Hepatocyte (in vitro differentiated cells): ENCODE data around the gene RUNX1. TPM values are rescaled to one million over a fixed set of nuclear protein-coding genes. Genes with fewer than 3 reads are reported as not detected.

Experiments used
- DNase-seq: peaks from one replicate; pipeline ENCODE4 v3.0.0-alpha.2; 2016; ENCODE audit warnings: low spot score
- H2AFZ ChIP-seq: fragments of 200-600 bp; sonication (generic); 2 replicates; pipeline ENCODE4 v1.6.0; 2016; ENCODE audit warnings: antibody characterized with exemption, mild to moderate bottlenecking
- H3K27ac ChIP-seq: fragments of 200-600 bp; sonication (generic); 2 replicates; pipeline ENCODE4 v1.5.1; 2016; ENCODE audit warnings: mild to moderate bottlenecking
- H3K27me3 ChIP-seq: fragments of 200-600 bp; sonication (generic); 2 replicates; pipeline ENCODE4 v1.6.1; 2016
- H3K36me3 ChIP-seq: fragments of 200-600 bp; sonication (generic); replicated peaks from 2 replicates; pipeline ENCODE4 v1.5.1; 2016; ENCODE audit warnings: low read depth; ENCODE audit not compliant: insufficient read depth
- H3K4me1 ChIP-seq: fragments of 200-600 bp; sonication (generic); 2 replicates; pipeline ENCODE4 v1.5.1; 2016; ENCODE audit warnings: mild to moderate bottlenecking, moderate library complexity; ENCODE audit not compliant: insufficient read depth
- H3K4me2 ChIP-seq: fragments of 200-600 bp; sonication (generic); 2 replicates; pipeline ENCODE4 v1.6.0; 2016
- H3K4me3 ChIP-seq: fragments of 200-600 bp; sonication (generic); 2 replicates; pipeline ENCODE4 v1.5.1; 2016; ENCODE audit warnings: mild to moderate bottlenecking
- H3K79me2 ChIP-seq: fragments of 200-600 bp; sonication (generic); 2 replicates; pipeline ENCODE4 v1.6.0; 2017; ENCODE audit warnings: mild to moderate bottlenecking
- H3K9me2 ChIP-seq: fragments of 200-600 bp; sonication (generic); replicated peaks from 2 replicates; pipeline ENCODE4 v1.6.0; 2017; ENCODE audit warnings: mild to moderate bottlenecking; ENCODE audit not compliant: insufficient read depth
- H3K9me3 ChIP-seq: fragments of 200-600 bp; sonication (generic); 2 replicates; pipeline ENCODE4 v1.5.1; 2016; ENCODE audit warnings: low read depth, mild to moderate bottlenecking
- H4K20me1 ChIP-seq: fragments of 200-600 bp; sonication (generic); 2 replicates; pipeline ENCODE4 v1.6.0; 2016; ENCODE audit warnings: mild to moderate bottlenecking; ENCODE audit not compliant: insufficient read depth, poor library complexity, severe bottlenecking
- EZH2 ChIP-seq: fragments of 200-600 bp; sonication (generic); IDR thresholded peaks from 2 replicates; pipeline ENCODE4 v1.6.1; 2016; ENCODE audit warnings: antibody characterized with exemption, mild to moderate bottlenecking, borderline replicate concordance
- EZH2phosphoT487 ChIP-seq: fragments of 200-600 bp; sonication (generic); IDR thresholded peaks from one replicate; pipeline ENCODE4 v1.6.1; 2018; ENCODE audit warnings: antibody characterized with exemption, mild to moderate bottlenecking, low read depth, moderate library complexity; ENCODE audit not compliant: unreplicated experiment, severe bottlenecking
- WGBS: methylation state at CpG from one replicate; pipeline ENCODE4 v1.1.6; 2016; ENCODE audit warnings: low lambda C conversion rate; ENCODE audit errors: missing lambda C conversion rate; 5-methylcytosine and 5-hydroxymethylcytosine counted together
- polyA plus RNA-seq: library from polyadenylated mRNA; unstranded; fragments of >200 nt; fragmentation: Nextera tagmentation; extraction: Ambion mirVana; gene quantifications from 2 replicates; pipeline ENCODE4 v1.2.1, GENCODE V29; 2016
- total RNA-seq: library from RNA; depleted of rRNA; stranded (reverse); fragments of >200 nt; gene quantifications from 2 replicates; pipeline ENCODE4 v1.2.3, GENCODE V29; 2014
- TF ChIP-seq, protein P1 (sequence below): fragments of 200-600 bp; sonication (generic); IDR thresholded peaks from 2 replicates; pipeline ENCODE4 v1.5.1; 2016; ENCODE audit warnings: antibody characterized with exemption, mild to moderate bottlenecking; ENCODE audit not compliant: poor library complexity

RUNX1 gene
- total and polyA plus RNA-seq, 2 experiments from 2014 or later: 8.5 to 10.9 TPM

DNA sequence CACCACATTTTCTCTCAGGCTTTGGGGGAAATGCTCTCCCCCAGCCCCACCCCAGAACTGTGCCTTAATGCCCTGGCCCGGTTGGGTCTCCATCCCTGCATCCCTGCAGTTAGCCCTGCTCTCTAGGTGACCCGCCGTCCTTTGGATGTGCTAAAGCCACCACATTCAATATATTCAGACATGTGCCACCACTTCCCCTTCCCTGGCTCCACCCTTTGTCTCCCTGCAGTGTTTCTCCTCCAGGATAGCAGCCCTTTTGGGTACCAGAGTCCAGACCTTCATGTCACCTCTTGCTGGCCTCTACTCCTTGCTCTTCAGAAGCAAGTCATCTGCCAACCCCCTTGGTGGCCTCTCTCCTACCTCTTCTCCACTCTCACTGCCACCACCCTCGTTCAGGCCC lies 41.8 kb downstream of the RUNX1 start:
- no peak for TF ChIP-seq EZH2
- TF ChIP-seq, protein P1, sequence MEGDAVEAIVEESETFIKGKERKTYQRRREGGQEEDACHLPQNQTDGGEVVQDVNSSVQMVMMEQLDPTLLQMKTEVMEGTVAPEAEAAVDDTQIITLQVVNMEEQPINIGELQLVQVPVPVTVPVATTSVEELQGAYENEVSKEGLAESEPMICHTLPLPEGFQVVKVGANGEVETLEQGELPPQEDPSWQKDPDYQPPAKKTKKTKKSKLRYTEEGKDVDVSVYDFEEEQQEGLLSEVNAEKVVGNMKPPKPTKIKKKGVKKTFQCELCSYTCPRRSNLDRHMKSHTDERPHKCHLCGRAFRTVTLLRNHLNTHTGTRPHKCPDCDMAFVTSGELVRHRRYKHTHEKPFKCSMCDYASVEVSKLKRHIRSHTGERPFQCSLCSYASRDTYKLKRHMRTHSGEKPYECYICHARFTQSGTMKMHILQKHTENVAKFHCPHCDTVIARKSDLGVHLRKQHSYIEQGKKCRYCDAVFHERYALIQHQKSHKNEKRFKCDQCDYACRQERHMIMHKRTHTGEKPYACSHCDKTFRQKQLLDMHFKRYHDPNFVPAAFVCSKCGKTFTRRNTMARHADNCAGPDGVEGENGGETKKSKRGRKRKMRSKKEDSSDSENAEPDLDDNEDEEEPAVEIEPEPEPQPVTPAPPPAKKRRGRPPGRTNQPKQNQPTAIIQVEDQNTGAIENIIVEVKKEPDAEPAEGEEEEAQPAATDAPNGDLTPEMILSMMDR: no peak
- no peak for TF ChIP-seq EZH2phosphoT487
- H3K27ac ChIP-seq: no peak overlapping the region
- no peaks in the 10 kb centered on the region for H3K27me3 ChIP-seq
- no peaks in the 10 kb centered on the region for H3K4me1 ChIP-seq
- H2AFZ ChIP-seq: no peak overlapping the region
- no peak overlapping the region for H3K4me2 ChIP-seq
- no peaks in the 10 kb centered on the region for H3K36me3 ChIP-seq
- no peak for DNase-seq
- 87% methylated on average over 4 of the region's 4 CpGs for WGBS
- H3K9me3 ChIP-seq: no peaks in the 10 kb centered on the region
- H3K9me2 ChIP-seq: no peaks in the 10 kb centered on the region
- no peaks in the 10 kb centered on the region for H3K79me2 ChIP-seq
- no peak overlapping the region for H3K4me3 ChIP-seq
- H4K20me1 ChIP-seq: no peaks in the 10 kb centered on the region

DNA sequence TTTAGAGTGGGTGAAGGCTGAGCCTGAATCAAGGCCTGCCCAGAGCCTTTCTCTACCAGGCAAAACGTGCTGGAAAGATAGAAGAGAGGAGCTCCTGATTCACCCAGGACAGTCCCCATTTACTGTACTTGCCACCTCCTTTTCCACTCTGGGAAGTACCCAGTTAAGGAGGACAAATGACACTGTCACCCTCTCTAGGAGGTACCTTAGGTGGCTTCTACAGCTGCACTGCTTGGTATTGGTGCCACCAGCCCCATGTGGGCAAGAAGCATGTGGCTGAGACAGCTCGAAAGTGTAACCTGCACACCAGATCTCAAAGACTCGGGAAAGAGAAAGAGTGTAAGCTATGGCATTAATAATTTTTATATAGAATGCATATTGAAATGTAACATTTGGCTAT lies 42.3 kb downstream of the RUNX1 start:
- no peaks in the 10 kb centered on the region for H3K4me1 ChIP-seq
- DNase-seq: no peak
- no peaks in the 10 kb centered on the region for H3K9me2 ChIP-seq
- H3K36me3 ChIP-seq: no peaks in the 10 kb centered on the region
- no peak overlapping the region for H3K4me3 ChIP-seq
- H3K27ac ChIP-seq: no peak overlapping the region
- TF ChIP-seq EZH2 (no peak), EZH2phosphoT487 (no peak)
- TF ChIP-seq, protein P1: no peak
- H2AFZ ChIP-seq: no peak overlapping the region
- no peaks in the 10 kb centered on the region for H3K27me3 ChIP-seq
- WGBS: 90% methylated on average over 3 of the region's 3 CpGs
- no peaks in the 10 kb centered on the region for H3K9me3 ChIP-seq
- H4K20me1 ChIP-seq: no peaks in the 10 kb centered on the region
- H3K79me2 ChIP-seq: no peaks in the 10 kb centered on the region
- no peak overlapping the region for H3K4me2 ChIP-seq

DNA sequence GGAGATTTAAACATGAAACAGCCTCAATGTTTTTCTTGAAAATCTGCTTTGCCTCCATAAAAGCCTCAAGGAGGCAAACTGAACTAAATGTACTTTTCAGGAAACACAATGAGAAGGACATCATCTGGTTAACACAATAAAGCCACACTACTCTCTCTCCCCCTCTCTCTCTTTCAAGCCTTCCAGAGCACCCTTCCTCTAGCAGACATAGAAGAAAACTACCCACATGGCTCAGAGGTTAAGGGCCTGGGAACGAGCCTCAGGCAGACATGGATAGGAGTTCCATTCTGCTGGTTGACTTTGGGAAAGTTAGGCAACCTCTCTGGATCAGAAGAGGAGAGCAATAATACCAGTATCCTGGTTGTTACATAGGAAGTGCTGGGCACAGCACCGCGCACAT lies 42.9 kb downstream of the RUNX1 start:
- TF ChIP-seq, protein P1: no peak
- TF ChIP-seq EZH2phosphoT487 (no peak), EZH2 (no peak)
- Histone ChIP-seq H3K79me2 (no peaks in the 10 kb centered on the region), H3K9me3 (no peaks in the 10 kb centered on the region), H3K27ac (no peak overlapping the region), H3K4me3 (no peak overlapping the region), H3K4me1 (no peaks in the 10 kb centered on the region), H3K9me2 (no peaks in the 10 kb centered on the region), H2AFZ (no peak overlapping the region), H3K4me2 (no peak overlapping the region), H3K36me3 (no peaks in the 10 kb centered on the region), H3K27me3 (no peaks in the 10 kb centered on the region), H4K20me1 (no peaks in the 10 kb centered on the region)
- WGBS: 97% methylated on average over 3 of the region's 3 CpGs
- DNase-seq: no peak

DNA sequence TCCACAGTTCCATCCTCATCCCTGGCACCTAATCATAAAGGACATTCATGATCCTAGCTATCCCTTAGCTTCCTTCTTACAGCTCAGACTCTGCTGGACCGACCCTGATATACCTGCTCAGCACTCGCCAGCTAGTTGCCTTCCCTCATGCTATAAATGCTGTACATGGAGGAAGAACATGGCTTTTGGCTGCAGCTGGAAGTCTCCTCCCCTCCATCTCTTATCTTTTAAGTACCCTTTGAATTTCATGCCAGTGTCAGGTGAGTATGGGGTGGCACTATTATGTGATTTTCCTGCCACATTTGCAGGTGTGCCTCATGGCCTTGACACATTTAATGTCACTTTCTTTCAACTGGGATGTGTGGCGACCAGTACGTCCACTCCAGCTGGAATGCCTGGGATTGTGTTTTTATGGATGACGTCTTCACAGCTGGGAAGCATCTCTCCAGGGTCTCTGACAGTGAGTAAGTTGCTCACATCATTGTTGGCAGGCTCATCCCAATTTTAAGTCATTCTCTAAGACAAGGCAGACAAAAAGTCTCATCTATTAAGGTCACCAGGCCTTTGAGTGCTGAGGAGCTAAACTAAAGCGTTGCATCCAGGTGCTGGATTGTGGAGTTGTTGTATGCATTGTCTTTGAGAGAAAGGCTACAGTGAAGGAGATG lies 43.4 kb downstream of the RUNX1 start:
- H3K27ac ChIP-seq: no peak overlapping the region
- no peaks in the 10 kb centered on the region for H3K79me2 ChIP-seq
- H3K4me2 ChIP-seq: no peak overlapping the region
- no peaks in the 10 kb centered on the region for H3K27me3 ChIP-seq
- 86% methylated on average over 6 of the region's 6 CpGs for WGBS
- DNase-seq: no peak
- H4K20me1 ChIP-seq: no peaks in the 10 kb centered on the region
- no peaks in the 10 kb centered on the region for H3K4me1 ChIP-seq
- no peaks in the 10 kb centered on the region for H3K36me3 ChIP-seq
- H3K9me2 ChIP-seq: no peaks in the 10 kb centered on the region
- TF ChIP-seq, protein P1: no peak
- TF ChIP-seq EZH2phosphoT487 (no peak), EZH2 (no peak)
- no peaks in the 10 kb centered on the region for H3K9me3 ChIP-seq
- no peak overlapping the region for H3K4me3 ChIP-seq
- no peak overlapping the region for H2AFZ ChIP-seq
